Measurements from ENCODE around the gene BCAN. TPM values are rescaled to one million over a fixed set of nuclear protein-coding genes. Genes with fewer than 3 reads are reported as not detected.

BCAN gene
- total RNA-seq, 4 donors from 2014 or later, result not detected

DNA sequence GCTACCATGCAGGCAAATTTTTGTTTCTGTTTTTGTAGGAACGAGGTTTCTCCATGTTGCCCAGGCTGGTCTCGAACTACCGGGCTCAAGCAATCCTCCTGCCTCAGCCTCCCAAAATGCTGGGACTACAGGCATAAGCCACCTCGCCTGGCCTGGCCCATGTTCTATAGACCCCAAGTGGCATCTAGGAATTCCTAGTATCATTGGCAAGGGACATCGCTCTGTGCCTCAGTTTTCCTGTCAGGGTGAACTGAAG lies 20.8 kb downstream of the BCAN start:
- TF ChIP-seq, protein P1, sequence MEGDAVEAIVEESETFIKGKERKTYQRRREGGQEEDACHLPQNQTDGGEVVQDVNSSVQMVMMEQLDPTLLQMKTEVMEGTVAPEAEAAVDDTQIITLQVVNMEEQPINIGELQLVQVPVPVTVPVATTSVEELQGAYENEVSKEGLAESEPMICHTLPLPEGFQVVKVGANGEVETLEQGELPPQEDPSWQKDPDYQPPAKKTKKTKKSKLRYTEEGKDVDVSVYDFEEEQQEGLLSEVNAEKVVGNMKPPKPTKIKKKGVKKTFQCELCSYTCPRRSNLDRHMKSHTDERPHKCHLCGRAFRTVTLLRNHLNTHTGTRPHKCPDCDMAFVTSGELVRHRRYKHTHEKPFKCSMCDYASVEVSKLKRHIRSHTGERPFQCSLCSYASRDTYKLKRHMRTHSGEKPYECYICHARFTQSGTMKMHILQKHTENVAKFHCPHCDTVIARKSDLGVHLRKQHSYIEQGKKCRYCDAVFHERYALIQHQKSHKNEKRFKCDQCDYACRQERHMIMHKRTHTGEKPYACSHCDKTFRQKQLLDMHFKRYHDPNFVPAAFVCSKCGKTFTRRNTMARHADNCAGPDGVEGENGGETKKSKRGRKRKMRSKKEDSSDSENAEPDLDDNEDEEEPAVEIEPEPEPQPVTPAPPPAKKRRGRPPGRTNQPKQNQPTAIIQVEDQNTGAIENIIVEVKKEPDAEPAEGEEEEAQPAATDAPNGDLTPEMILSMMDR (IDR thresholded peaks at IDR 0.05), result no peak
- ATAC-seq (ENCODE audit: low FRiP score), result no peak
- DNase-seq (ENCODE audit: low spot score), result no peak

DNA sequence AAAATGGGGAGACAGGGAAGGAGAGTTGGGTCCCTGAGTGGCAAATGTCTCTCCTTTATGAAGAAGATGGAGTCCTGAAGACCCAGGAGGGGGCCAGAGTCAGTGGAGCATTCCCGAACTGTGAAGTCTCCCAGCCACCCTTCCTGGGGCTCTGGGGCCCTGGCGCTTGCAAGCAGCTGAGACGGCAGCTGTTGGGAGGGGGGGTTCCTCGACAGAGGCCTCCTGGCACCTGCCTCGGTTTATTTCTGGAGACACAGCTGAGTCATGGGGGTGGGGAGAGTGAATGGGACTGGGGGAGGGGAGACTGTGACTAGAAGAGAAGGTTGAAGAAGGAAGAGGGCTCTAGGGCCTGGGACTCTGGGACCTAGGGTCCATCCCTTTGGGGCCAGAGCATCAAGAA lies 21.3 kb downstream of the BCAN start:
- no peak for ATAC-seq (ENCODE audit: low FRiP score)
- TF ChIP-seq, protein P1 (IDR thresholded peaks at IDR 0.05), result no peak
- no peak for DNase-seq (ENCODE audit: low spot score)

DNA sequence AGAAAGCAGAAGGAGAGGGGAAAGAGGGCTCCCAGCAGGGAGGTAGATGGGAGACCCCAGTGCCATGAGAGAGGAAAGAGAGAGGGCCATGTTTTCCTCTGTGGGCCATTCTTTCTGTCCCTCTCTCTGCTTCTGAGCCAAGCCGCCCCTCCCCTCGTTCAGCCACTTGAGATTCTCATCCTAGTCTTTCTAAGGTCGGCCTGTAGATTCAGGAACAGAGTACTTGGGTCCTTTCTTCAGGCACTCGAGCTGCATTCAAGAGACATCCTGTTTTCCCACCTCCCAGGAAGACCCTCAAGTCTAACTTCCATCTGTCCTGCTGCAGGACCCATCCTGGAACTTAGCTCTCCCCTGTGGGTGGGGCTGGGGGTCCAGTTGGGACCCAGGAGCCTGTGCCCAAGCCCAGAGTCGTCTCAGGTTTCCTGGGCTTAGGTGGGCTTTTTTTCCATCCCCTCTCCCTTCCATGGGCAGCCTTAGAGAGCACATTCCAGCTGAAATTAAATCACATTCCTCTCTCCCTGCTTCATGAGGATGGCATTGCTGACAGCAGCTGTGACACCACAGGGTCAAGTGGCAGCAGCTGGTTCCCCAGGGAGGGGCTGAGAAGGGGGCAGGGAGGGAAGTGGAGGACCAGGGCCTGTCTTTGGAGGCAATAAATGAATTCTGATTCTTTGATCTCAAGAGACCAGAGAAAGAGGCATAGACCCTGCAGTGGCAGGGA lies 22.3 kb downstream of the BCAN start:
- TF ChIP-seq, protein P1 (IDR thresholded peaks at IDR 0.05), result no peak
- DNase-seq (ENCODE audit: low spot score), result no peak
- no peak for ATAC-seq (ENCODE audit: low FRiP score)

DNA sequence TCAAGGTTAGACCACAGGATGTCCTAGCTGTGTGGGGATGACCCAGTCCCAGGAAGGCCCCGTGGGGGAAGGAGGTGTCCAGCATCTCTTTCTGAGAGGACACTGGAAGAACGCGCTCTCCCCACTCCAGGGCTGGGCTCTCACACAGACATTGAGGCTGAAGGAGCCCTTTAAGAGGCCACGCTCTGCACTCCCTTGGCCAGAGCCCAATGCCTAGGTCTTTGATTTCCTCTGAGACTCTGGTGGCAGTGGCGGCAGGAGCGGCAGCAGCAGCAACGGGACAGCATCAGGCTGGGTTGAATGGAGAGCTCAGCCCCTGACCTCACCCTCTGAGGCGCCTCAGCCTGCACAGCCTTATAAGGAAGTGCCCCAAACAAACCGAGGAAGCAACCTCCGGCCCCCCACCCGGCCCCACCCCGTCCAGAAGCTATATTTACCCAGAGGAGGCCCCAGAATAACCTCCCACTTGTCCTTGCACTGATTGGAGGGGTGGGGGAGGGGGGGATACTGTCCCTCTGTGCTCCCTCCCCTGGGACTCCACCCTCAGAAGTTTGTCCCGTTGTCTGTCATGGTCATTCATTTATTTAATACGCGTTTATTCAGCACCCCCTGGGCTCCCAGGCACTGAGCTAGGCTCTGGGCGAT lies 23.0 kb downstream of the BCAN start:
- ATAC-seq (ENCODE audit: low FRiP score) (no peak), DNase-seq (ENCODE audit: low spot score) (no peak)
- TF ChIP-seq, protein P1 (IDR thresholded peaks at IDR 0.05), result no peak

DNA sequence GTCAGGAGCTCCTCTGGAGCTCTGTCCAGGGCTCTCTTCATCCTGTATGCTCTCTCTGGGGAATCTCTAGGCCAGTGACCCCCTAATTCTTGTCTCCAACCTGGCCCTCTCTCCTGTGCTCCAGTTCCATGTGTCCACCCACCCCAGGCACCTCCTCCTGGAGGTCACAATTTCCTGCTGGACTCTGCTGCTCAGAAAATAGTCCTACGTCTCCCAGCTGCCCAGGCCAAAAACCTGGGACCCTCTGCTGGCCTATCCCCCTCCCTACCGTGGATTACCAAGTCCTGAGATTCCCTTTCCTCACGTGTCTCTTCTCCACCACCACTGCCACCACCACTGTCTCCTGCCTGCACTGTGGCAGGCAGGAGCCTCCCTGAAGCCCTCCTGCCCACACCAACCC lies 23.6 kb downstream of the BCAN start:
- TF ChIP-seq, protein P1 (IDR thresholded peaks at IDR 0.05), result no peak
- DNase-seq (ENCODE audit: low spot score) (no peak), ATAC-seq (ENCODE audit: low FRiP score) (no peak)

DNA sequence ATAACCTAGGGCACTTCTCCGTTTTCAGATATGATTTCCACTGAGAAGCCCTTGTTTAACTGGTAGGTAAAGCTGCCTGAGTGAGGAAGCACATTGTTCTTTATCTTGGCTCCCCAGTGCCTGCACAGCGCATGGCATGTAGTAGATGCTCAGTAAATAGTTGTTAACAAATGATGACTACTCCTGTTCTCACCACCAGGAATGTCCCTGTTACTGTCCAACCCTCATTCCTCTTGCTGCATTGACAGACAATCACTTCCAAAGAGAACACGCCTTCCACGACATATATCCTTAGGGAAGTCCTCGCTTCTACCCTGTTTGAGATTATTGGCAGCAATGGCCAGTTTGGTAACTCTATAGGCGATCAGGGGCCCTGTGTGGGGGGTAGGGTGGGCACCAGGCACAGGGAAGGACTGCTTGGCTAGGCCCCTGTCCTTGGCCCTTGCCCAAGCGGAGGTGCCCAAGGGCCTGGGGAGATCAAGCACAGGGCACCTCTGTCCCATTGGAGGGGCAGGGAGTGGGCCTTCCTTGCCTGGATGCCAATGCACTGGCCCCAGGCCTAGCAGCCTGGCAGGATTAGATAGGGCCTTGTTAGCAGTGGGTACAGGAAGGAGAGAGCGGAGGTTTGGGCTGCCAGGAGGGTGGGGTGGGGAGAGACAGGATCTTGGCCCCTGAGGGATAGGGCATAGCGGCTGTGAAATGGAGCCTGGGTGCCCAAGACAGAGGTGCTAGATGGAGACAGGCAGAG lies 25.1 kb downstream of the BCAN start:
- DNase-seq (ENCODE audit: low spot score) (no peak), ATAC-seq (ENCODE audit: low FRiP score) (no peak)
- TF ChIP-seq, protein P1 (IDR thresholded peaks at IDR 0.05), result no peak
